Measurements from ENCODE around the gene CIPC.

CIPC gene

DNA sequence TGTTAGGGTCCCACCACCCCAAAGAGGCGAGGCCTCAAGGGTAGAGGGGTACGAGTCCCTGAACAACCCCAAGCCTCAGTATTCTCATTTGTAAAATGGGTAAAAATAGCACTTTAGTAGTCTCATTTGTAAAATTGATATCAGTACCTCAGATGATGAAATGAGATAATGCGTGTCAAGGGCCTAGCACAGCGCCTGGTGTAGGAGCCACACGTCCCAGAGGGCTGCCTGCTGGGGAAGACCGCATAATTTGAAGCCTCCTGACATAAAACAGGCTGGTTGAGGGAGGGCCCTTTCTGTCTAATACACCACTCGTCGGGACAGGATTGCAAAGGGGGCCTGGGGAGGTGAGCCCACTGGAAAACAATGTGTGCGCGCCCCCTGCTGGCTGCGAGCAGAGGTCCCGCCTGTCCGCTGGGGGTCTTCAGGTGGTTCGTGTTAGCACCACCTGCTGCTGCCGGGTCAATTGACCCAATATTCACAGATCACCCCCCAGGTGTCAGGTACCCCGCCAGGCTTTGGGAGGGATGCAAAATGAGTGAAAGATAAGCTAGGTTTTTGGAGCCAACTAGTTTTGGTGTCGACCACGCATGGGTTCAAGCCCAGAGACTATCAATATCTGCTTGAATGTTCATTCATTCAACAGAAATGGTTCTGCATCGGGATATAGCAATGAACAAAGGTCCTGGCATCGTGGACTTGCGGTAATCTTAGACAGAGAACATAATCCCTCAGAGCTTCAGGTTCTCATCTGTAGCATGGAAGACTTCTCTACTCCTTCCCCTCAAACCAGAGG is 44.8 kb upstream of the CIPC start:
- peak overlapping the region; percentile 34 for H4K8ac ChIP-seq (ENCODE audit: low read depth, low read length)
- H3K4me3 ChIP-seq (ENCODE audit: low read depth, low read length), result no peak overlapping the region
- no peak overlapping the region for H4K12ac ChIP-seq (ENCODE audit: low read depth, low read length)
- no peak overlapping the region for H3K4ac ChIP-seq (ENCODE audit: low read depth, low read length)
- H4K91ac ChIP-seq (ENCODE audit: low read depth, low read length), result peak overlapping the region; percentile 82
- peak overlapping the region; percentile 90 for H2BK12ac ChIP-seq (ENCODE audit: low read length)
- peak overlapping the region; percentile 77 for H2BK120ac ChIP-seq (ENCODE audit: insufficient read depth, low read length, poor library complexity)
- H2AFZ ChIP-seq (ENCODE audit: insufficient read depth, low read length, poor library complexity), result no peak overlapping the region
- H3K23ac ChIP-seq (ENCODE audit: low read length), result no peak overlapping the region
- H3K27ac ChIP-seq (ENCODE audit: low read depth, low read length), result no peak overlapping the region
- peak; percentile 66 to 78 for DNase-seq
- H3K4me1 ChIP-seq (ENCODE audit: control insufficient read depth in 1 of 2, insufficient read depth in 2 of 2, low read length in 2 of 2), result peaks cover 5 to 7% of the 10 kb centered on the region in 2 experiments
- no peak overlapping the region for H3K14ac ChIP-seq (ENCODE audit: low read length)
- H3K27me3 ChIP-seq (ENCODE audit: insufficient read depth, low read length), result no peaks in the 10 kb centered on the region
- H3K36me3 ChIP-seq (ENCODE audit: control insufficient read depth in 1 of 2, insufficient read depth in 2 of 2, low read length in 2 of 2), result no peaks in the 10 kb centered on the region
- no peak overlapping the region for H3K4me2 ChIP-seq (ENCODE audit: low read length)
- peak overlapping the region; percentile 90 for H2AK5ac ChIP-seq (ENCODE audit: low read length)
- H3K9ac ChIP-seq (ENCODE audit: low read length), result no peak overlapping the region
- no peaks in the 10 kb centered on the region for H3K79me2 ChIP-seq (ENCODE audit: control insufficient read depth, insufficient read depth, low read length, poor library complexity)
- no peak overlapping the region for H3K18ac ChIP-seq (ENCODE audit: low read length)
- peak overlapping the region; percentile 7 for H2BK5ac ChIP-seq (ENCODE audit: low read depth, low read length, poor library complexity)
- WGBS (ENCODE audit: extremely low coverage, insufficient coverage, insufficient read length), result no CpG with 5 or more reads among the region's 21 CpGs
- peaks cover 9% of the 10 kb centered on the region for H3K79me1 ChIP-seq (ENCODE audit: low read length)
- H3K9me3 ChIP-seq (ENCODE audit: insufficient read depth, low read depth, low read length), result peaks cover 6% of the 10 kb centered on the region

DNA sequence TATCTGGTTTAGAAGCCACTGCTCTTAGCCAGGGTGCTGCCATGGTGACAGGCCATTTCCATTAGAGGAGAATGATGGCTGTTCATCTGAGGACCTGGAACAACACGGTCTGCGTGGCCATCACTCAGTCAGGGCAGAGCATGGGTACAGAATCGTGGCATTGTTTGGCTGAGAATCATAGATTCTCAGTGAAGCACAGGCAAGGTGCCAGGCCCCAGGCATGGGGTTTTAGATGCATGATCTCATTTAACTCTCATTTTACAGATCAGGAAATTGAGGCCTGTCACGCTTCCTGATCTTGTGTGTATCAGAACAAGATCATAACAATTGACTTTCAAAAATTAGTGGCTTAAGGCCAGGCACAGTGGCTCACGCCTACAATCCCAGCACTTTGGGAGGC is 42.8 kb upstream of the CIPC start:
- Histone ChIP-seq H4K12ac (ENCODE audit: low read depth, low read length) (no peak overlapping the region), H3K14ac (ENCODE audit: low read length) (no peak overlapping the region), H2BK12ac (ENCODE audit: low read length) (no peak overlapping the region), H3K36me3 (ENCODE audit: control insufficient read depth in 1 of 2, insufficient read depth in 2 of 2, low read length in 2 of 2) (no peaks in the 10 kb centered on the region), H3K27ac (ENCODE audit: low read depth, low read length) (no peak overlapping the region), H4K8ac (ENCODE audit: low read depth, low read length) (no peak overlapping the region), H3K79me2 (ENCODE audit: control insufficient read depth, insufficient read depth, low read length, poor library complexity) (no peaks in the 10 kb centered on the region), H2AK5ac (ENCODE audit: low read length) (no peak overlapping the region), H2BK120ac (ENCODE audit: insufficient read depth, low read length, poor library complexity) (no peak overlapping the region), H3K4ac (ENCODE audit: low read depth, low read length) (no peak overlapping the region), H4K91ac (ENCODE audit: low read depth, low read length) (no peak overlapping the region), H3K23ac (ENCODE audit: low read length) (no peak overlapping the region), H3K18ac (ENCODE audit: low read length) (no peak overlapping the region), H2AFZ (ENCODE audit: insufficient read depth, low read length, poor library complexity) (no peak overlapping the region), H2BK5ac (ENCODE audit: low read depth, low read length, poor library complexity) (no peak overlapping the region), H3K4me3 (ENCODE audit: low read depth, low read length) (no peak overlapping the region), H3K9ac (ENCODE audit: low read length) (no peak overlapping the region), H3K27me3 (ENCODE audit: insufficient read depth, low read length) (no peaks in the 10 kb centered on the region), H3K4me2 (ENCODE audit: low read length) (no peak overlapping the region), H3K79me1 (ENCODE audit: low read length) (peaks cover 9% of the 10 kb centered on the region), H3K9me3 (ENCODE audit: insufficient read depth, low read depth, low read length) (peaks cover 6% of the 10 kb centered on the region), H3K4me1 (ENCODE audit: control insufficient read depth in 1 of 2, insufficient read depth in 2 of 2, low read length in 2 of 2) (peaks cover 5 to 7% of the 10 kb centered on the region in 2 experiments)
- WGBS (ENCODE audit: extremely low coverage, insufficient coverage, insufficient read length), result no CpG with 5 or more reads among the region's 5 CpGs
- no peak for DNase-seq

DNA sequence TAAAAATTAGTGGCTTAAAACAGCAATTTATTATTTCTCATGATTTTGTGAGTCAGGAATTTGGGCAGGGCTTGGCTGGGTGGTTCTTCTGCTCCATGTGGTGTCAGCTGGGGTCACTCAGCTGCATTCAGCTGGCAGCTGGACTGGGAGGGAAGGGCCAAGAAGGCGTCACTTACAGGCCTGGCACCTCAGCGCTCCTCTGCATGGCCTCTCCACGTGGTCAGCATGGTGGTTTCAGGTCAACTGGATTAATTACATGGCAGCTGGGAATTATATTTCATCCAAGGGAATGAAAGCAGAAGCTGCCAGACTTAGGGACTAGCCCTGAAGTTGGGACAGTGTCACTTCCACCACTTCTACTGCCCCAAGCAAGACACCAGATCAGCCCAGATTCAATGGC is 42.1 kb upstream of the CIPC start:
- WGBS (ENCODE audit: extremely low coverage, insufficient coverage, insufficient read length), result no CpG with 5 or more reads among the region's 3 CpGs
- no peak overlapping the region for H3K23ac ChIP-seq (ENCODE audit: low read length)
- no peak overlapping the region for H4K8ac ChIP-seq (ENCODE audit: low read depth, low read length)

DNA sequence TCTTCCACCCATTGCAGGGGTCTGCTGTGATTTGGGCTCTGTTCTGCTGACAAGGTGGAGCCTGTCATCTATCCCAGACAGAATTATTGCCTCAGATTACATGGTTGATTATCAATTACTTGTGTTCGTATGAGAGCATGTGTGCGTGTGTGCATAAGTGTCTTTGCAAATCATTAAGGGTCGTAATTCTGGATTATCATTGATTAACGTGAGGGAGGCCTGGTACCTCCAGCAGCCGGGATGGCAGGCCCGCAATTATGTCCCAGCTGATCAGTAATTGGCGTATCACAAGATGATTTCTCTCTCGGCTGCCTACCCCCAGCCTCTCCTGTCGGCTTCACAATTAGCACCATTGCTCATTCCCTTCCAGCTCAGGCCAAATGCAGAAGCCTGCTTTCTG is 39.9 kb upstream of the CIPC start:
- H3K14ac ChIP-seq (ENCODE audit: low read length), result no peak overlapping the region
- no peak overlapping the region for H3K27ac ChIP-seq (ENCODE audit: low read depth, low read length)
- H3K4me3 ChIP-seq (ENCODE audit: low read depth, low read length), result no peak overlapping the region
- H4K91ac ChIP-seq (ENCODE audit: low read depth, low read length), result no peak overlapping the region
- H3K79me2 ChIP-seq (ENCODE audit: control insufficient read depth, insufficient read depth, low read length, poor library complexity), result no peaks in the 10 kb centered on the region
- no peaks in the 10 kb centered on the region for H3K79me1 ChIP-seq (ENCODE audit: low read length)
- no peak overlapping the region for H4K8ac ChIP-seq (ENCODE audit: low read depth, low read length)
- peaks cover 6% of the 10 kb centered on the region for H3K9me3 ChIP-seq (ENCODE audit: insufficient read depth, low read depth, low read length)
- no peak overlapping the region for H3K4me2 ChIP-seq (ENCODE audit: low read length)
- WGBS (ENCODE audit: extremely low coverage, insufficient coverage, insufficient read length), result no CpG with 5 or more reads among the region's 9 CpGs
- H3K18ac ChIP-seq (ENCODE audit: low read length), result no peak overlapping the region
- no peak overlapping the region for H3K9ac ChIP-seq (ENCODE audit: low read length)
- no peaks in the 10 kb centered on the region for H3K36me3 ChIP-seq (ENCODE audit: control insufficient read depth in 1 of 2, insufficient read depth in 2 of 2, low read length in 2 of 2)
- H4K12ac ChIP-seq (ENCODE audit: low read depth, low read length), result no peak overlapping the region
- H2BK5ac ChIP-seq (ENCODE audit: low read depth, low read length, poor library complexity), result no peak overlapping the region
- no peaks in the 10 kb centered on the region for H3K4me1 ChIP-seq (ENCODE audit: control insufficient read depth in 1 of 2, insufficient read depth in 2 of 2, low read length in 2 of 2)
- no peak overlapping the region for H2BK120ac ChIP-seq (ENCODE audit: insufficient read depth, low read length, poor library complexity)
- no peak overlapping the region for H3K23ac ChIP-seq (ENCODE audit: low read length)
- H2BK12ac ChIP-seq (ENCODE audit: low read length), result no peak overlapping the region
- H3K4ac ChIP-seq (ENCODE audit: low read depth, low read length), result no peak overlapping the region
- H3K27me3 ChIP-seq (ENCODE audit: insufficient read depth, low read length), result no peaks in the 10 kb centered on the region
- DNase-seq, result no peak
- H2AFZ ChIP-seq (ENCODE audit: insufficient read depth, low read length, poor library complexity), result no peak overlapping the region
- no peak overlapping the region for H2AK5ac ChIP-seq (ENCODE audit: low read length)

More for the DNA sequence above, 42.1 kb upstream of the CIPC start:
- no peak overlapping the region for H2BK5ac ChIP-seq (ENCODE audit: low read depth, low read length, poor library complexity)
- no peak overlapping the region for H3K4ac ChIP-seq (ENCODE audit: low read depth, low read length)
- no peak overlapping the region for H4K91ac ChIP-seq (ENCODE audit: low read depth, low read length)
- no peak overlapping the region for H3K4me3 ChIP-seq (ENCODE audit: low read depth, low read length)
- no peak overlapping the region for H2BK12ac ChIP-seq (ENCODE audit: low read length)
- no peaks in the 10 kb centered on the region for H3K79me2 ChIP-seq (ENCODE audit: control insufficient read depth, insufficient read depth, low read length, poor library complexity)
- no peaks in the 10 kb centered on the region for H3K36me3 ChIP-seq (ENCODE audit: control insufficient read depth in 1 of 2, insufficient read depth in 2 of 2, low read length in 2 of 2)
- no peak for DNase-seq
- no peak overlapping the region for H3K14ac ChIP-seq (ENCODE audit: low read length)
- no peaks in the 10 kb centered on the region for H3K27me3 ChIP-seq (ENCODE audit: insufficient read depth, low read length)
- H3K18ac ChIP-seq (ENCODE audit: low read length), result no peak overlapping the region
- peaks cover 5 to 7% of the 10 kb centered on the region in 2 experiments for H3K4me1 ChIP-seq (ENCODE audit: control insufficient read depth in 1 of 2, insufficient read depth in 2 of 2, low read length in 2 of 2)
- peaks cover 9% of the 10 kb centered on the region for H3K79me1 ChIP-seq (ENCODE audit: low read length)
- no peak overlapping the region for H2AK5ac ChIP-seq (ENCODE audit: low read length)
- peaks cover 6% of the 10 kb centered on the region for H3K9me3 ChIP-seq (ENCODE audit: insufficient read depth, low read depth, low read length)
- no peak overlapping the region for H3K9ac ChIP-seq (ENCODE audit: low read length)
- H3K4me2 ChIP-seq (ENCODE audit: low read length), result no peak overlapping the region
- H2BK120ac ChIP-seq (ENCODE audit: insufficient read depth, low read length, poor library complexity), result no peak overlapping the region
- H4K12ac ChIP-seq (ENCODE audit: low read depth, low read length), result no peak overlapping the region
- no peak overlapping the region for H2AFZ ChIP-seq (ENCODE audit: insufficient read depth, low read length, poor library complexity)
- no peak overlapping the region for H3K27ac ChIP-seq (ENCODE audit: low read depth, low read length)

Measured in trophoblast cell (in vitro differentiated cells and primary cell).